K562 (cell line): Measurements from ENCODE around the gene IL1RL2. TPM values are rescaled to one million over a fixed set of nuclear protein-coding genes. Genes with fewer than 3 reads are reported as not detected.
A peak's percentile ranks its signal among the peaks of the same experiment; 100 is the strongest.

ENCODE experiments used
- ARID2 ChIP-seq: fragments of 450-650 bp; IDR thresholded peaks from 2 replicates; pipeline ENCODE4 v1.6.1; 2017; ENCODE audit warnings: antibody characterized with exemption, mild to moderate bottlenecking
- CBFA2T3 ChIP-seq: fragments of 450-650 bp; IDR thresholded peaks from 2 replicates; pipeline ENCODE4 v1.6.1; 2017
- CEBPG ChIP-seq, 3 experiments: fragments of 200-800 bp in 1 of 3; sonication (Bioruptor generic) in 1 of 3; sonication (generic) in 1 of 3; formaldehyde crosslinking in 1 of 3; IDR thresholded peaks in 2 of 3; conservative IDR thresholded peaks in 1 of 3; 2 replicates each; pipeline versions ENCODE4 v1.6.1 to v1.8.0; 2016 to 2022; ENCODE audit warnings: missing compliant biosample characterization in 2 of 3, missing genetic modification characterization in 2 of 3, mild to moderate bottlenecking in 1 of 3, missing genetic modification reagents in 1 of 3
- L3MBTL2 ChIP-seq: fragments of 450-650 bp; IDR thresholded peaks from 2 replicates; pipeline ENCODE4 v1.6.1; 2016; ENCODE audit warnings: mild to moderate bottlenecking, moderate library complexity
- MYC ChIP-seq, 2 experiments: fragments of 250-450 bp in 1 of 2; sonication (Bioruptor Pico) in 1 of 2; IDR thresholded peaks; 2 replicates each; pipeline versions ENCODE4 v1.5.1 to v1.6.1; 2012 to 2021; ENCODE audit warnings: low read depth in 2 of 2, borderline replicate concordance in 1 of 2, improper control_type of control experiment in 1 of 2, low read length in 1 of 2, mild to moderate bottlenecking in 1 of 2, moderate library complexity in 1 of 2
- NFATC3 ChIP-seq: fragments of 450-650 bp; IDR thresholded peaks from 2 replicates; pipeline ENCODE4 v1.6.1; 2017; ENCODE audit warnings: mild to moderate bottlenecking
- RFX5 ChIP-seq: IDR thresholded peaks from 2 replicates; pipeline ENCODE4 v1.6.1; 2011; ENCODE audit warnings: low read depth, mild to moderate bottlenecking, improper control_type of control experiment, low read length
- SMARCA4 ChIP-seq: fragments of 450-650 bp; IDR thresholded peaks from 2 replicates; pipeline ENCODE4 v1.6.1; 2016
- TAL1 ChIP-seq: fragments of 450-650 bp; IDR thresholded peaks from 2 replicates; pipeline ENCODE4 v1.6.1; 2016; ENCODE audit warnings: mild to moderate bottlenecking
- ZBTB7A ChIP-seq: IDR thresholded peaks from 2 replicates; pipeline ENCODE4 v1.6.1; 2011; ENCODE audit warnings: low read depth, mild to moderate bottlenecking, low read length, moderate library complexity, borderline replicate concordance; ENCODE audit not compliant: control insufficient read depth
- polyA plus RNA-seq, 8 experiments: library from polyadenylated mRNA; depleted of rRNA in 4 of 8; stranded (reverse) in 5 of 8; unstranded in 3 of 8; fragments of >200 nt; fragmentation: Nextera tagmentation in 2 of 8; fragmentation: Illumina TruSeq in 1 of 8; extraction: Ambion mirVana in 2 of 8; extraction: Trizol in 1 of 8; gene quantifications; 2 replicates each; pipeline versions ENCODE4 v1.2.1 to v1.2.3, GENCODE V29; 2011 to 2014; ENCODE audit warnings: inconsistent platforms in 1 of 8, missing spikeins in 1 of 8
- total RNA-seq, 7 experiments: library from RNA; depleted of rRNA in 6 of 7; stranded (reverse); fragments of >200 nt in 6 of 7; fragmentation: Illumina TruSeq in 2 of 7; extraction: Trizol in 2 of 7; gene quantifications; 2 replicates each; pipeline versions ENCODE4 v1.2.1 to v1.2.3, GENCODE V29; 2011 to 2021; ENCODE audit warnings: low replicate concordance in 1 of 7
- TF ChIP-seq, protein P1 (sequence below): sonication (generic); IDR thresholded peaks from 2 replicates; pipeline ENCODE4 v1.6.1; 2016
- TF ChIP-seq, protein P2 (sequence below): fragments of 450-650 bp; IDR thresholded peaks from 2 replicates; pipeline ENCODE4 v1.6.1; 2016; ENCODE audit warnings: mild to moderate bottlenecking, moderate library complexity
- TF ChIP-seq, protein P3 (sequence below), 3 experiments: IDR thresholded peaks in 2 of 3; conservative IDR thresholded peaks in 1 of 3; 2 replicates each; pipeline ENCODE4 v1.5.1; 2011 to 2012; ENCODE audit warnings: low read length in 3 of 3, mild to moderate bottlenecking in 3 of 3, control low read depth in 2 of 3, improper control_type of control experiment in 1 of 3, inconsistent platforms in 1 of 3, low read depth in 1 of 3, mixed read lengths in 1 of 3, moderate library complexity in 1 of 3; ENCODE audit not compliant: insufficient read depth in 2 of 3

The IL1RL2 gene
- total and polyA plus RNA-seq, 9 of the 15 experiments (the other 6 are each of a cell fraction or from before 2014, with no cell fraction given): not detected

DNA sequence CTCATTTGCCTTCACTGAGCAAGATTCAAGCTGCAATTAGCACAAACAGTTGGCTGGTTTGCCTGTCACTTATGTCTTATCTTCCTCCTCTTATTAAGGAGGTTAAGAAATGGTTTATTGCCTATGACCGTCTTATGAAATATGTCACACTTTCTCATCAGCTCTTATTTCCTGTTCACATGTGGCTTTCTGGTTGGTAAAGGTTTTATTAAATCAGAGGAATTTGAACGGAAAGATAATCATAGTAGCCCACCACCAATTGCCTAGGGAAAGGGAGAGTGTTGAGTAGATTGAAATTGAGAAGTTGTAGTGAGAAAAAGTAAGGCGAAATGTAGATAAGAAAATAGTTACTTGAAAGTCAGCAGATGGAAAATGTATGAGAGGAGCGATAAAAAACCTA lies 48.5 kb upstream of the IL1RL2 start (continued):
- TF ChIP-seq CEBPG (CRISPR knock-in tag; IDR thresholded peaks at IDR 0.05) (no peak), CEBPG (tag; conservative IDR thresholded peaks at IDR 0.05 in 1 of 2, IDR thresholded peaks at IDR 0.05 in 1 of 2) (peak; percentile 37 to 48; a peak in 2 of 4 replicates), TAL1 (peak; percentile 36), ZBTB7A (no peak), MYC (IDR thresholded peaks at IDR 0.05; ENCODE audit: low read depth, low read length) (0 out of 2 replicates have a peak, but pooled peaks have one; percentile 19), MYC (CRISPR knock-in tag; IDR thresholded peaks at IDR 0.05; ENCODE audit: borderline replicate concordance, low read depth) (no peak), CBFA2T3 (peak; percentile 54; the same call in 1 of the 2 replicates), ARID2 (no peak), L3MBTL2 (no peak), RFX5 (no peak), NFATC3 (0 out of 2 replicates have a peak, but pooled peaks have one; percentile 35), SMARCA4 (peak; percentile 23; the same call in 1 of the 2 replicates)
- TF ChIP-seq, protein P1, sequence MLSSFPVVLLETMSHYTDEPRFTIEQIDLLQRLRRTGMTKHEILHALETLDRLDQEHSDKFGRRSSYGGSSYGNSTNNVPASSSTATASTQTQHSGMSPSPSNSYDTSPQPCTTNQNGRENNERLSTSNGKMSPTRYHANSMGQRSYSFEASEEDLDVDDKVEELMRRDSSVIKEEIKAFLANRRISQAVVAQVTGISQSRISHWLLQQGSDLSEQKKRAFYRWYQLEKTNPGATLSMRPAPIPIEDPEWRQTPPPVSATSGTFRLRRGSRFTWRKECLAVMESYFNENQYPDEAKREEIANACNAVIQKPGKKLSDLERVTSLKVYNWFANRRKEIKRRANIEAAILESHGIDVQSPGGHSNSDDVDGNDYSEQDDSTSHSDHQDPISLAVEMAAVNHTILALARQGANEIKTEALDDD: no peak
- TF ChIP-seq, protein P2, sequence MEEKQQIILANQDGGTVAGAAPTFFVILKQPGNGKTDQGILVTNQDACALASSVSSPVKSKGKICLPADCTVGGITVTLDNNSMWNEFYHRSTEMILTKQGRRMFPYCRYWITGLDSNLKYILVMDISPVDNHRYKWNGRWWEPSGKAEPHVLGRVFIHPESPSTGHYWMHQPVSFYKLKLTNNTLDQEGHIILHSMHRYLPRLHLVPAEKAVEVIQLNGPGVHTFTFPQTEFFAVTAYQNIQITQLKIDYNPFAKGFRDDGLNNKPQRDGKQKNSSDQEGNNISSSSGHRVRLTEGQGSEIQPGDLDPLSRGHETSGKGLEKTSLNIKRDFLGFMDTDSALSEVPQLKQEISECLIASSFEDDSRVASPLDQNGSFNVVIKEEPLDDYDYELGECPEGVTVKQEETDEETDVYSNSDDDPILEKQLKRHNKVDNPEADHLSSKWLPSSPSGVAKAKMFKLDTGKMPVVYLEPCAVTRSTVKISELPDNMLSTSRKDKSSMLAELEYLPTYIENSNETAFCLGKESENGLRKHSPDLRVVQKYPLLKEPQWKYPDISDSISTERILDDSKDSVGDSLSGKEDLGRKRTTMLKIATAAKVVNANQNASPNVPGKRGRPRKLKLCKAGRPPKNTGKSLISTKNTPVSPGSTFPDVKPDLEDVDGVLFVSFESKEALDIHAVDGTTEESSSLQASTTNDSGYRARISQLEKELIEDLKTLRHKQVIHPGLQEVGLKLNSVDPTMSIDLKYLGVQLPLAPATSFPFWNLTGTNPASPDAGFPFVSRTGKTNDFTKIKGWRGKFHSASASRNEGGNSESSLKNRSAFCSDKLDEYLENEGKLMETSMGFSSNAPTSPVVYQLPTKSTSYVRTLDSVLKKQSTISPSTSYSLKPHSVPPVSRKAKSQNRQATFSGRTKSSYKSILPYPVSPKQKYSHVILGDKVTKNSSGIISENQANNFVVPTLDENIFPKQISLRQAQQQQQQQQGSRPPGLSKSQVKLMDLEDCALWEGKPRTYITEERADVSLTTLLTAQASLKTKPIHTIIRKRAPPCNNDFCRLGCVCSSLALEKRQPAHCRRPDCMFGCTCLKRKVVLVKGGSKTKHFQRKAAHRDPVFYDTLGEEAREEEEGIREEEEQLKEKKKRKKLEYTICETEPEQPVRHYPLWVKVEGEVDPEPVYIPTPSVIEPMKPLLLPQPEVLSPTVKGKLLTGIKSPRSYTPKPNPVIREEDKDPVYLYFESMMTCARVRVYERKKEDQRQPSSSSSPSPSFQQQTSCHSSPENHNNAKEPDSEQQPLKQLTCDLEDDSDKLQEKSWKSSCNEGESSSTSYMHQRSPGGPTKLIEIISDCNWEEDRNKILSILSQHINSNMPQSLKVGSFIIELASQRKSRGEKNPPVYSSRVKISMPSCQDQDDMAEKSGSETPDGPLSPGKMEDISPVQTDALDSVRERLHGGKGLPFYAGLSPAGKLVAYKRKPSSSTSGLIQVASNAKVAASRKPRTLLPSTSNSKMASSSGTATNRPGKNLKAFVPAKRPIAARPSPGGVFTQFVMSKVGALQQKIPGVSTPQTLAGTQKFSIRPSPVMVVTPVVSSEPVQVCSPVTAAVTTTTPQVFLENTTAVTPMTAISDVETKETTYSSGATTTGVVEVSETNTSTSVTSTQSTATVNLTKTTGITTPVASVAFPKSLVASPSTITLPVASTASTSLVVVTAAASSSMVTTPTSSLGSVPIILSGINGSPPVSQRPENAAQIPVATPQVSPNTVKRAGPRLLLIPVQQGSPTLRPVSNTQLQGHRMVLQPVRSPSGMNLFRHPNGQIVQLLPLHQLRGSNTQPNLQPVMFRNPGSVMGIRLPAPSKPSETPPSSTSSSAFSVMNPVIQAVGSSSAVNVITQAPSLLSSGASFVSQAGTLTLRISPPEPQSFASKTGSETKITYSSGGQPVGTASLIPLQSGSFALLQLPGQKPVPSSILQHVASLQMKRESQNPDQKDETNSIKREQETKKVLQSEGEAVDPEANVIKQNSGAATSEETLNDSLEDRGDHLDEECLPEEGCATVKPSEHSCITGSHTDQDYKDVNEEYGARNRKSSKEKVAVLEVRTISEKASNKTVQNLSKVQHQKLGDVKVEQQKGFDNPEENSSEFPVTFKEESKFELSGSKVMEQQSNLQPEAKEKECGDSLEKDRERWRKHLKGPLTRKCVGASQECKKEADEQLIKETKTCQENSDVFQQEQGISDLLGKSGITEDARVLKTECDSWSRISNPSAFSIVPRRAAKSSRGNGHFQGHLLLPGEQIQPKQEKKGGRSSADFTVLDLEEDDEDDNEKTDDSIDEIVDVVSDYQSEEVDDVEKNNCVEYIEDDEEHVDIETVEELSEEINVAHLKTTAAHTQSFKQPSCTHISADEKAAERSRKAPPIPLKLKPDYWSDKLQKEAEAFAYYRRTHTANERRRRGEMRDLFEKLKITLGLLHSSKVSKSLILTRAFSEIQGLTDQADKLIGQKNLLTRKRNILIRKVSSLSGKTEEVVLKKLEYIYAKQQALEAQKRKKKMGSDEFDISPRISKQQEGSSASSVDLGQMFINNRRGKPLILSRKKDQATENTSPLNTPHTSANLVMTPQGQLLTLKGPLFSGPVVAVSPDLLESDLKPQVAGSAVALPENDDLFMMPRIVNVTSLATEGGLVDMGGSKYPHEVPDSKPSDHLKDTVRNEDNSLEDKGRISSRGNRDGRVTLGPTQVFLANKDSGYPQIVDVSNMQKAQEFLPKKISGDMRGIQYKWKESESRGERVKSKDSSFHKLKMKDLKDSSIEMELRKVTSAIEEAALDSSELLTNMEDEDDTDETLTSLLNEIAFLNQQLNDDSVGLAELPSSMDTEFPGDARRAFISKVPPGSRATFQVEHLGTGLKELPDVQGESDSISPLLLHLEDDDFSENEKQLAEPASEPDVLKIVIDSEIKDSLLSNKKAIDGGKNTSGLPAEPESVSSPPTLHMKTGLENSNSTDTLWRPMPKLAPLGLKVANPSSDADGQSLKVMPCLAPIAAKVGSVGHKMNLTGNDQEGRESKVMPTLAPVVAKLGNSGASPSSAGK: no peak
- TF ChIP-seq, protein P3, sequence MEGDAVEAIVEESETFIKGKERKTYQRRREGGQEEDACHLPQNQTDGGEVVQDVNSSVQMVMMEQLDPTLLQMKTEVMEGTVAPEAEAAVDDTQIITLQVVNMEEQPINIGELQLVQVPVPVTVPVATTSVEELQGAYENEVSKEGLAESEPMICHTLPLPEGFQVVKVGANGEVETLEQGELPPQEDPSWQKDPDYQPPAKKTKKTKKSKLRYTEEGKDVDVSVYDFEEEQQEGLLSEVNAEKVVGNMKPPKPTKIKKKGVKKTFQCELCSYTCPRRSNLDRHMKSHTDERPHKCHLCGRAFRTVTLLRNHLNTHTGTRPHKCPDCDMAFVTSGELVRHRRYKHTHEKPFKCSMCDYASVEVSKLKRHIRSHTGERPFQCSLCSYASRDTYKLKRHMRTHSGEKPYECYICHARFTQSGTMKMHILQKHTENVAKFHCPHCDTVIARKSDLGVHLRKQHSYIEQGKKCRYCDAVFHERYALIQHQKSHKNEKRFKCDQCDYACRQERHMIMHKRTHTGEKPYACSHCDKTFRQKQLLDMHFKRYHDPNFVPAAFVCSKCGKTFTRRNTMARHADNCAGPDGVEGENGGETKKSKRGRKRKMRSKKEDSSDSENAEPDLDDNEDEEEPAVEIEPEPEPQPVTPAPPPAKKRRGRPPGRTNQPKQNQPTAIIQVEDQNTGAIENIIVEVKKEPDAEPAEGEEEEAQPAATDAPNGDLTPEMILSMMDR (IDR thresholded peaks at IDR 0.05 in 2 of 3, conservative IDR thresholded peaks at IDR 0.05 in 1 of 3; ENCODE audit: insufficient read depth in 2 of 3, low read depth in 1 of 3, low read length in 3 of 3): no peak
